NCI-H187 (cell line): Measurements from ENCODE around the gene CEBPZ.

ENCODE experiments used
- DNase-seq, 2 experiments: peaks; one replicate each; lab custom pipeline; 2025; lab: John Stamatoyannopoulos, UW

CEBPZ gene

DNA sequence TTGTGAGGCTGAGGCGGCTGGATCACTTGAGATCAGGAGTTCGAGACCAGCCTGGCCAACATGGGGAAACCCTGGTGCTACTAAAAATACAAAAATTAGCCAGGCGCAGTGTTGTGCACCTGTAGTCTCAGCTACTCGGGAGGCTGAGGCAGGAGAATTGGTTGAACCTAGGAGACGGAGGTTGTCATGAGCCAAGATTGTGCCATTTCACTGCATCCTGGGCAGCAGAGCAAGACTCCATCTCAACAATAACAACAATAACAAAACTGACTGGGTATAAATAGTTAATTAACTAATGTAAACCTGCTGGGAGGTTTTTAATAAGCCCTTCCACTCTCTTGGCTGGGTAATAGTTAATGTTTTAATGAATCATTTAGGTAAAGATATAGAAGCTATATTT lies 50.8 kb downstream of the CEBPZ start:
- no peak for DNase-seq

- no peak for DNase-seq
Observed at GRCh38 chr2:37180006-37180639, 51.3 kb downstream of the CEBPZ start.

DNA sequence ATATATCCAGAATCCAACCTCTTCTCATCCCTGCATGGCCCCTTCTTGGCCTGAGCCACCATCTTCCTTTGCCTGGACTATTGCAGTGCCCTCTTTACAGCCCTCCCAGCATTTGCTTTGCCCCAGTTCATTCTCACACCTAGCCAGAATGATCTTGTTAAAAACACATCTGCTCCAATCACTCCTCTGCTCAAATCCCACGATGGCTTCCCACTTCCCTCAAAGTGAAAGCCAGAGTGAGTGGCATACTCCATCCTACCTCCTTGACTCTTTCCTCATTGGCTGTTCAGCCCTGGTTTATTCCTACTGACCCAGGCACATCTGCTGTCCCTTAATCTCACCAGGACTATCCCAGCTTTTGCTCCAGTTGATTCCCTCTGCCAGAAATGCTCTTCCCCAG lies 57.7 kb downstream of the CEBPZ start:
- no peak for DNase-seq

GRCh38 chr2:37171624-37171950 lies 59.8 kb downstream of the CEBPZ start:
- DNase-seq, result no peak

DNA sequence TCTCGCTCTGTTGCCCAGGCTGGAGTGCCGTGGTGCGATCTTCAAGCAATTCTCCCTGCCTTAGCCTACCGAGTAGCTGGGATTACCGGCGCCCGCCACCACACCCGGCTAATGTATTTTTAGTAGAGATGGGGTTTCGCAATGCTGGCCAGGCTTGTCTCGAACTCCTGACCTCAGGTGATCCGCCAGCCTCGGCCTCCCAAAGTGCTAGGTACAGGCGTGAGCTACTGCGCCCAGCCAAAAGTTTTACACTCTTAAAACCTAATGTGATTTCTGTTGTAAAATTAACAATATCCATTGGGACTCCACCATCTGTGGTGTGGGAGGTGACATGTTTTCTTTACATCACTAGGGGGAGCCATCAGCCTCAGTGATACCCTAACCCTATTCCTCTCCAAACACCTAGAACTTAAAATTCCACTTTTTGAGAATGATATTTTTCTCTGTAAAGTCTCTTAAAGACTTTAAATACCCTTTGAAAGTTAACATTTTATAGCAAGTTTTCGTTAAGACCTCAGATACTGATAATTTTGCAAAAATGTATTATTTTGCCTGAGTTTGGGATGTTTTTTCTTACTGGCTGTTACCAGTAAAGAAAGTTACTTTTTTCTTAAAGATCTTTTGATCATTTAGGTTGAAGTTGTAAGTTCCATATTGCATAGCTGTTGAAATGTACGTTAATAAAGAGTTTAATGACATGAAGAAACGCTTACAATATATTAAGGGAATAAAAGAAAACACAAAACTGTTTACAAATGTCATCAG lies 63.0 kb downstream of the CEBPZ start:
- DNase-seq, result peak in 1 of 2 experiments; percentile 18

- no peak for DNase-seq
Observed at GRCh38 chr2:37167636-37168180, 63.7 kb downstream of the CEBPZ start.

DNA sequence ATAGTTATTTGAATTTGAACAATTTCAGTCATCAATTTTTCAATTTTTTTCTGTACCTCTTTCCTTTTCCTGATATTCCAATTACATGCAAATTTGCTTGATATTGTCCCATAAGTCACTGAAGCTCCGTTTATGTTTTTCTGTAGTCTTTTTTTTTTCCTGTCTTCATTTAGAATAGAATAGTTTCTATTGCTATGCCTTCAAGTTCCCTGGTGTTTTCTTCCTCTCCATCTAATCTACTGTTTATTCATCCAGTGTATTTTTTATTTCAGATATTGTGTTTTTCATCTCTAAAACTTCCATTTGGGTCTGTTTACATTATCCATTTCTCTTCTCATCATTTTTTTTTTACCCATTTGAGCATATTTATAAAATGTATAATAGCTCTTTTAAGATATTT lies 66.6 kb downstream of the CEBPZ start:
- no peak for DNase-seq

DNA sequence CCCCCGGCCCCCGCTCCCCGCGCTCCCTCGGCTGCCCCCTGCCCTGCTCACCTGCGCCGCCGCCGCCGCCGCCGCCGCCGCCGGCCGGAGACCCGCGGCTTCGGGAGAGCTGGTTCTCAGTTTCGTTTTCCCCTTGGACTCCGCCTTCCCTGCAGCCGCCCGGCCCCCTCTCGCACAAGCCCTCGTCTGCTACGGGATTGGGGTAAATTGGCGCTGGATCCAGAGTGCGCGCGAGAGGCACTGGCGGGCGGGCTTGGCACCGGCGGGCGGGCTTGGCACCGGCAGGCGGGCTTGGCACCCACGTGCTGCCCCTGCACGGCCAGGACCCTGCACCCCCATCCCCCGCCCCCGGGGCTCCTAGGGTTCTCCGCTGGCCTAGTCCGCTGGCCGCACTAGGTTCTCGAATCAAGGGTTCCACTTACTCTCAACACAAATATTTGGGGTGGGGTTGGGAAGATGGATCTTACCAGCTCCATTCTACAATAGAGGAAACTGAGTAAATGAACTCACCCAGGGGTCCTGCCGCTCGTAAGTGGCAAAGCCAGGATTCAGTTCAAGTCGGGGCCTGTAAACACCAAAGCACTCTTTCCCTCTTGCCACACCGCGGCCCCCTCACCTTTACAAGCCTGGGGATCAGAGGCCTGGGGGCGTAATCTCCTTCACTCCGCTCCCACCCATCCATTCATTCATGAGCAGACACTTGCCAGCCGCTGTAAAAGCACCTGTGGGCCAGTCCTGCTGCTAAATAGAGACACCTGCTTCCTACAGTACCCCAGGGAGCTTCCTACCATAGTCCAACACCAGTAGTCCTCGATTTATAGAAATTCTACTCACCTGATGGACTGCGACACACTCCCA lies 74.3 kb downstream of the CEBPZ start, which contains the start of gene EIF2AK2:
Gene EIF2AK2, minus strand, starts transcription at position 124 of the 858 bp plus-strand sequence. CDS start 9,174 bp downstream, outside the sequence.
- DNase-seq, result peak; percentile 43 to 77

- peak in 1 of 2 experiments; percentile 64 for DNase-seq
Observed at GRCh38 chr2:37156071-37156856, 75.1 kb downstream of the CEBPZ start.

- no peak for DNase-seq
Observed at GRCh38 chr2:37154785-37155184, 76.6 kb downstream of the CEBPZ start.

- no peak for DNase-seq
Observed at GRCh38 chr2:37153224-37153623, 78.2 kb downstream of the CEBPZ start.
